HepG2 (cell line): ENCODE data around the gene KRTAP1-5. TPM values are rescaled to one million over a fixed set of nuclear protein-coding genes. Genes with fewer than 3 reads are reported as not detected.
A peak's percentile ranks its signal among the peaks of the same experiment; 100 is the strongest.

Experiments
- ATAC-seq: fragments of 200-7000 bp; cut with Tn5 transposase; 3 replicates; pipeline ENCODE4 v1.9.1; 2020; ENCODE audit warnings: mild to moderate bottlenecking, moderate library complexity
- BruUV-seq: library from RNA; stranded (reverse); fragments of 400-500 nt; replicated peaks from 2 replicates; lab custom pipeline; 2021; lab: Mats Ljungman, UMichigan
- CTCF ChIA-PET: fragments of 300-600 bp; formaldehyde crosslinking; extraction: SDS; loops from one replicate; lab custom pipeline; 2021; ENCODE audit warnings: low total read pairs, inconsistent platforms, low intra/inter-chr PET ratio; lab: Yijun Ruan, JAX
- POLR2A ChIA-PET: fragments of 350-600 bp; sonication (Branson Sonifier 250); formaldehyde crosslinking; loops from one replicate; lab custom pipeline; 2020; ENCODE audit warnings: antibody characterized with exemption, inconsistent platforms; lab: Yijun Ruan, JAX
- DNase-seq: peaks from one replicate; pipeline ENCODE4 v3.0.0-alpha.2; 2015; ENCODE audit warnings: low spot score
- FAIRE-seq: peaks from 3 replicates; lab custom pipeline; 2011; peaks lifted over from hg19 to GRCh38; lab: Jason Lieb, UNC
- H2AFZ ChIP-seq: one replicate; pipeline ENCODE4 v1.6.1; 2011; ENCODE audit warnings: low read length, inconsistent platforms
- H3K27ac ChIP-seq: fragments of 300-600 bp; 3 replicates; pipeline ENCODE4 v1.8.0; 2011; ENCODE audit warnings: mixed run types, mild to moderate bottlenecking, mixed read lengths, low read length, inconsistent platforms; ENCODE audit not compliant: insufficient read depth; ENCODE audit errors: extremely low read length
- H3K27me3 ChIP-seq, 2 experiments: fragments of 200-600 bp in 1 of 2; 2 replicates in 1 of 2; 3 replicates in 1 of 2; pipeline versions ENCODE4 v1.6.0 to v1.8.0; 2011; ENCODE audit warnings: low read length in 2 of 2, mild to moderate bottlenecking in 2 of 2, moderate library complexity in 2 of 2, inconsistent platforms in 1 of 2; ENCODE audit not compliant: insufficient read depth in 2 of 2, control insufficient read depth in 1 of 2
- H3K36me3 ChIP-seq, 2 experiments: fragments of 200-600 bp in 1 of 2; replicated peaks in 1 of 2; 2 replicates in 1 of 2; 3 replicates in 1 of 2; pipeline versions ENCODE4 v1.5.1 to v1.8.0; 2011; ENCODE audit warnings: low read length in 2 of 2, inconsistent platforms in 1 of 2; ENCODE audit not compliant: insufficient read depth in 2 of 2, control insufficient read depth in 1 of 2
- H3K4me1 ChIP-seq: 2 replicates; pipeline ENCODE4 v1.5.1; 2012; ENCODE audit warnings: low read length, inconsistent platforms; ENCODE audit not compliant: insufficient read depth
- H3K4me2 ChIP-seq: 2 replicates; pipeline ENCODE4 v1.6.0; 2011; ENCODE audit warnings: low read depth, low read length, inconsistent platforms
- H3K4me3 ChIP-seq, 3 experiments: fragments of 200-600 bp in 1 of 3; sonication (generic), shearing (Covaris generic) in 1 of 3; replicated peaks in 1 of 3; 2 replicates each; pipeline ENCODE4 v1.5.1; 2011 to 2016; ENCODE audit warnings: low read length in 3 of 3, inconsistent platforms in 2 of 3, low read depth in 2 of 3, mild to moderate bottlenecking in 2 of 3, control low read depth in 1 of 3, mixed read lengths in 1 of 3; ENCODE audit not compliant: insufficient read depth in 1 of 3
- H3K79me2 ChIP-seq: one replicate; pipeline ENCODE4 v1.6.1; 2011; ENCODE audit warnings: low read length, inconsistent platforms; ENCODE audit not compliant: insufficient read depth
- H3K9ac ChIP-seq: 2 replicates; pipeline ENCODE4 v1.6.0; 2011; ENCODE audit warnings: mild to moderate bottlenecking, low read depth, low read length, inconsistent platforms; ENCODE audit not compliant: insufficient read depth
- H3K9me3 ChIP-seq: 2 replicates; pipeline ENCODE4 v1.5.1; 2012; ENCODE audit warnings: mild to moderate bottlenecking, low read length
- H4K20me1 ChIP-seq: 2 replicates; pipeline ENCODE4 v1.6.0; 2011; ENCODE audit warnings: inconsistent platforms, mild to moderate bottlenecking, low read length, moderate library complexity; ENCODE audit not compliant: insufficient read depth
- MIXL1 ChIP-seq: IDR thresholded peaks from 2 replicates; pipeline ENCODE4 v1.6.1; 2016
- NFIC ChIP-seq: IDR thresholded peaks from 2 replicates; pipeline ENCODE4 v1.6.1; 2012; ENCODE audit warnings: mild to moderate bottlenecking, low read length, inconsistent platforms
- SNAI1 ChIP-seq: sonication (generic); formaldehyde crosslinking; IDR thresholded peaks from 2 replicates; pipeline ENCODE4 v1.5.0; 2020; ENCODE audit warnings: mild to moderate bottlenecking, missing genetic modification reagents, borderline replicate concordance
- TAF1 ChIP-seq: sonication (generic); formaldehyde crosslinking; IDR thresholded peaks from 2 replicates; pipeline ENCODE4 v1.4.0; 2020; ENCODE audit warnings: missing genetic modification reagents
- ZBTB1 ChIP-seq: sonication (generic); formaldehyde crosslinking; IDR thresholded peaks from 2 replicates; pipeline ENCODE4 v1.4.0; 2020; ENCODE audit warnings: missing genetic modification reagents, borderline replicate concordance
- ZNF296 ChIP-seq: sonication (generic); formaldehyde crosslinking; conservative IDR thresholded peaks from 2 replicates; pipeline ENCODE4 v1.5.0; 2020; ENCODE audit warnings: mild to moderate bottlenecking, missing genetic modification reagents
- ZNF335 ChIP-seq: sonication (generic); formaldehyde crosslinking; IDR thresholded peaks from 2 replicates; pipeline ENCODE4 v1.4.0; 2020; ENCODE audit warnings: missing genetic modification reagents
- ZNF382 ChIP-seq: sonication (generic); formaldehyde crosslinking; IDR thresholded peaks from 2 replicates; pipeline ENCODE4 v1.5.0; 2020; ENCODE audit warnings: missing genetic modification reagents, mild to moderate bottlenecking, borderline replicate concordance
- ZNF609 ChIP-seq: sonication (generic); formaldehyde crosslinking; IDR thresholded peaks from 2 replicates; pipeline ENCODE4 v1.4.0; 2020; ENCODE audit warnings: mild to moderate bottlenecking, missing genetic modification reagents, borderline replicate concordance
- ZNF740 ChIP-seq: sonication (generic); formaldehyde crosslinking; IDR thresholded peaks from 2 replicates; pipeline ENCODE4 v1.4.0; 2020; ENCODE audit warnings: missing genetic modification reagents
- WGBS: methylation state at CpG from one replicate; pipeline ENCODE4 v1.1.6; 2017; ENCODE audit warnings: low lambda C conversion rate; 5-methylcytosine and 5-hydroxymethylcytosine counted together
- in situ Hi-C: cut with HindIII; loops from 2 replicates; pipeline ENCODE4 v1.10.0; 2017; ENCODE audit warnings: low pct_unique_long_range_greater_than_20kb; ENCODE audit not compliant: extremely low pct_ligation_motif_present
- intact Hi-C: fragments of 100-400 bp; cut with micrococcal nuclease; formaldehyde crosslinking; loops from one replicate; pipeline ENCODE4 v1.10.0; 2022; ENCODE audit not compliant: unreplicated experiment
- polyA plus RNA-seq, 8 experiments: library from polyadenylated mRNA; depleted of rRNA in 3 of 8; stranded (reverse) in 7 of 8; unstranded in 1 of 8; fragments of >200 nt; fragmentation: Illumina TruSeq in 4 of 8; extraction: Trizol in 4 of 8; gene quantifications; 2 replicates each; pipeline versions ENCODE4 v1.2.1 to v1.2.3, GENCODE V29; 2011 to 2016; ENCODE audit warnings: low read depth in 4 of 8, missing spikeins in 1 of 8, mixed read lengths in 1 of 8; ENCODE audit not compliant: insufficient read depth in 1 of 8
- total RNA-seq, 5 experiments: library from RNA; depleted of rRNA; stranded (reverse); fragments of >200 nt; fragmentation: Illumina TruSeq; extraction: Trizol; gene quantifications; 2 replicates each; pipeline ENCODE4 v1.2.3, GENCODE V29; 2016; ENCODE audit warnings: low read depth in 1 of 5
- TF ChIP-seq, protein P1 (sequence below): sonication (generic); formaldehyde crosslinking; IDR thresholded peaks from 2 replicates; pipeline ENCODE4 v1.4.0; 2020; ENCODE audit warnings: mild to moderate bottlenecking, missing genetic modification reagents
- TF ChIP-seq, protein P2 (sequence below): IDR thresholded peaks from 2 replicates; pipeline ENCODE4 v1.6.1; 2012; ENCODE audit warnings: inconsistent platforms

Gene KRTAP1-5
- total and polyA plus RNA-seq, 2 of the 13 experiments (the other 11 are each of a cell fraction or from before 2014, with no cell fraction given) = 0.09 TPM; not detected in 1

DNA sequence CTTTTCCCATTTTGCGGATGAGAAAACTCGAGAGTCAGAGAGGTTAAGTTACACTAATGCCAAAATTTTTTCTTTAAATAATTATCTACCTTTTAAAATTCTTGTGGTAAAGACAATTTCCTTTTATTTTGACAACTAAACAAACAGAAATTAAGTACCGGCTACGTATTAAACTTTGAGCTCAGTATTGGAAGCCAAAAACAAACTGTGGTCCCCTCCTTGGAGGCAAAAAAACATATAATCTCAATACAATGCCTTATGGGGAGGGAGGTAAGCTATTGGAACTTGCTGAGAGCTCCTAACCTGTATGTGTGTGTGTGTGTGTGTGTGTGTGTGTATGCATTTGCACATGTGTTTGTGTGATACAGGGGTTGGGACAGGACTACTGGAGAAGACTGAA lies 36.4 kb upstream of the KRTAP1-5 start:
- peaks cover 49% of the 10 kb centered on the region for H3K4me1 ChIP-seq
- BruUV-seq = no TSS peak
- intact Hi-C loops = no loop called here
- CTCF ChIA-PET = no interaction called here
- POLR2A ChIA-PET = no interaction called here
- no peaks in the 10 kb centered on the region for H3K27me3 ChIP-seq
- H3K9me3 ChIP-seq = no peaks in the 10 kb centered on the region
- no peak overlapping the region for H3K27ac ChIP-seq
- WGBS = 53% methylated on average over 4 of the region's 4 CpGs
- no peak overlapping the region for H3K9ac ChIP-seq
- H3K4me2 ChIP-seq = no peak overlapping the region
- TF ChIP-seq NFIC (no peak), SNAI1 (CRISPR knock-in tag) (no peak), TAF1 (no peak), ZNF740 (CRISPR knock-in tag) (no peak), ZNF609 (no peak), ZNF382 (CRISPR knock-in tag) (no peak), ZBTB1 (no peak), ZNF296 (no peak), ZNF335 (CRISPR knock-in tag) (no peak), MIXL1 (CRISPR knock-in tag) (no peak)
- TF ChIP-seq, protein P1, sequence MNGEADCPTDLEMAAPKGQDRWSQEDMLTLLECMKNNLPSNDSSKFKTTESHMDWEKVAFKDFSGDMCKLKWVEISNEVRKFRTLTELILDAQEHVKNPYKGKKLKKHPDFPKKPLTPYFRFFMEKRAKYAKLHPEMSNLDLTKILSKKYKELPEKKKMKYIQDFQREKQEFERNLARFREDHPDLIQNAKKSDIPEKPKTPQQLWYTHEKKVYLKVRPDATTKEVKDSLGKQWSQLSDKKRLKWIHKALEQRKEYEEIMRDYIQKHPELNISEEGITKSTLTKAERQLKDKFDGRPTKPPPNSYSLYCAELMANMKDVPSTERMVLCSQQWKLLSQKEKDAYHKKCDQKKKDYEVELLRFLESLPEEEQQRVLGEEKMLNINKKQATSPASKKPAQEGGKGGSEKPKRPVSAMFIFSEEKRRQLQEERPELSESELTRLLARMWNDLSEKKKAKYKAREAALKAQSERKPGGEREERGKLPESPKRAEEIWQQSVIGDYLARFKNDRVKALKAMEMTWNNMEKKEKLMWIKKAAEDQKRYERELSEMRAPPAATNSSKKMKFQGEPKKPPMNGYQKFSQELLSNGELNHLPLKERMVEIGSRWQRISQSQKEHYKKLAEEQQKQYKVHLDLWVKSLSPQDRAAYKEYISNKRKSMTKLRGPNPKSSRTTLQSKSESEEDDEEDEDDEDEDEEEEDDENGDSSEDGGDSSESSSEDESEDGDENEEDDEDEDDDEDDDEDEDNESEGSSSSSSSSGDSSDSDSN (CRISPR knock-in tag) = no peak
- TF ChIP-seq, protein P2, sequence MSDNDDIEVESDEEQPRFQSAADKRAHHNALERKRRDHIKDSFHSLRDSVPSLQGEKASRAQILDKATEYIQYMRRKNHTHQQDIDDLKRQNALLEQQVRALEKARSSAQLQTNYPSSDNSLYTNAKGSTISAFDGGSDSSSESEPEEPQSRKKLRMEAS = no peak
- DNase-seq = peak; percentile 23
- H4K20me1 ChIP-seq = no peaks in the 10 kb centered on the region
- no peak overlapping the region for H2AFZ ChIP-seq
- no peak overlapping the region for H3K4me3 ChIP-seq
- ATAC-seq = no peak
- H3K36me3 ChIP-seq = no peaks in the 10 kb centered on the region
- FAIRE-seq = no peak
- in situ Hi-C loops = no loop called here
- H3K79me2 ChIP-seq = no peaks in the 10 kb centered on the region
